Right cardiac atrium (tissue), 5 donors: ENCODE measurements around the gene FBXO44. TPM values are rescaled to one million over a fixed set of nuclear protein-coding genes. Genes with fewer than 3 reads are reported as not detected.
A peak's percentile ranks its signal among the peaks of the same experiment; 100 is the strongest.
"Not testable (repeated sequence)": the region's sequence is repeated elsewhere in the genome, so short reads cannot be mapped to it uniquely, and the experiment has no call there.

Source experiments
- ATAC-seq, 2 donors: fragments of 200-7000 bp; cut with Tn5 transposase; one replicate each; pipeline versions ENCODE4 v1.8.0 to v1.9.1; 2020; ENCODE audit warnings: moderate library complexity in 2 of 2, mild to moderate bottlenecking in 1 of 2
- DNase-seq, 3 donors: peaks; one replicate each; pipeline ENCODE4 v3.0.0-alpha.2; 2020
- H3K27ac ChIP-seq: one replicate; pipeline ENCODE4 v1.5.1; 2013; ENCODE audit warnings: mild to moderate bottlenecking, low read length, control low read depth, moderate library complexity
- H3K27me3 ChIP-seq: one replicate; pipeline ENCODE4 v1.6.1; 2013; ENCODE audit not compliant: control insufficient read depth, insufficient read depth
- H3K4me1 ChIP-seq: one replicate; pipeline ENCODE4 v1.6.1; 2013; ENCODE audit warnings: low read length; ENCODE audit not compliant: control insufficient read depth, insufficient read depth
- H3K4me3 ChIP-seq: one replicate; pipeline ENCODE4 v1.5.1; 2013; ENCODE audit warnings: low read length, control low read depth
- H3K9me3 ChIP-seq: one replicate; pipeline ENCODE4 v1.6.1; 2013; ENCODE audit warnings: low read length; ENCODE audit not compliant: control insufficient read depth
- WGBS: extraction: QIAGEN DNeasy Blood & Tissue Kit; methylation state at CpG from one replicate; pipeline ENCODE4 v1.1.7; 2013; 5-methylcytosine and 5-hydroxymethylcytosine counted together
- intact Hi-C, 4 donors: fragments of 100-400 bp; cut with DNase I; formaldehyde crosslinking; loops; one replicate each; pipeline versions ENCODE4 v1.11.0 to v1.14.0; 2022 to 2023
- long read RNA-seq, 4 donors: library from polyadenylated mRNA; unstranded; transcript quantifications; one replicate each; pipeline ENCODE4 v2.0.0, GENCODE V29; 2020 to 2021
- polyA plus RNA-seq: library from polyadenylated mRNA; stranded (reverse); fragments of 200-250 nt; gene quantifications from one replicate; pipeline ENCODE4 v1.2.3, GENCODE V29; 2013
- total RNA-seq, 4 donors: library from RNA; stranded (reverse); fragmentation: NEBNext Ultra II Directional; extraction: Animal tissue kit (Norgen Biotek cat#: 25700); gene quantifications; one replicate each; pipeline ENCODE4 v1.2.1, GENCODE V29; 2021
- donor health status: healthy with polysubstance abuse.
- donor health status: DM: no; HTN: yes; CAD: no.
- donor health status: DM: no; HTN: no; CAD: no.
- donor health status: DM: no; HTN: yes; CAD: no; lungs with severe emphysema.
- donor health status: DM: yes; HTN: yes; CAD: no.

Gene FBXO44
- total RNA-seq (10 to 100 TPM; 18.5 to 30.1 (median 24.8) TPM), polyA plus RNA-seq (25.1 TPM)
- long read RNA-seq, donor 1, transcript FBXO44-204 (5 exons, 1,734 nt) = major isoform, 36 of 111 reads
- long read RNA-seq, donor 1, transcript FBXO44-202 (6 exons, 2,903 nt) = minor isoform, 34 of 111 reads
- long read RNA-seq, donor 1, partial matches to known transcripts = 7 of 111 reads
- long read RNA-seq, donor 1, other reads (novel, unspliced or antisense) = 26 of 111 reads
- long read RNA-seq, donor 2, transcript FBXO44-202 (6 exons, 2,903 nt) = minor isoform, 13 of 60 reads
- long read RNA-seq, donor 2, transcript FBXO44-204 (5 exons, 1,734 nt) = major isoform, 27 of 60 reads
- long read RNA-seq, donor 2, partial matches to known transcripts = 3 of 60 reads
- long read RNA-seq, donor 2, other reads (novel, unspliced or antisense) = 16 of 60 reads
- long read RNA-seq, donor 3, transcript FBXO44-204 (5 exons, 1,734 nt) = major isoform, 57 of 147 reads
- long read RNA-seq, donor 3, transcript FBXO44-202 (6 exons, 2,903 nt) = minor isoform, 34 of 147 reads
- long read RNA-seq, donor 3, partial matches to known transcripts = 22 of 147 reads
- long read RNA-seq, donor 3, other reads (novel, unspliced or antisense) = 31 of 147 reads
- long read RNA-seq, donor 4, transcript FBXO44-202 (6 exons, 2,903 nt) = major isoform, 21 of 66 reads
- long read RNA-seq, donor 4, transcript FBXO44-204 (5 exons, 1,734 nt) = minor isoform, 15 of 66 reads
- long read RNA-seq, donor 4, partial matches to known transcripts = 9 of 66 reads
- long read RNA-seq, donor 4, other reads (novel, unspliced or antisense) = 17 of 66 reads

GRCh38 chr1:11654137-11654938 is at the start of gene FBXO44, which contains the start of gene FBXO2:
TSS of gene FBXO44 (plus strand) at chr1:11654877. CDS start at chr1:11655836, 959 bp downstream.
TSS of gene FBXO2 (minus strand) at chr1:11654429. CDS start at chr1:11654340, 89 bp downstream.
- Histone ChIP-seq H3K4me1 (no peaks in the 10 kb centered on the region), H3K4me3 (peak within 1 kb of the TSS; percentile 82), H3K27ac (no peak within 1 kb of the TSS), H3K9me3 (no peaks in the 10 kb centered on the region), H3K27me3 (no peaks in the 10 kb centered on the region)
- WGBS = 3% methylated on average over 94 of the region's 94 CpGs
- DNase-seq (peak in 2 of 3 donors; percentile 81 to 85), ATAC-seq (peak; percentile 53 to 66)
- intact Hi-C loops = loop anchor here in 3 of 4 donors (5.0 to 10.0 kb wide), 4 partner anchors 50 to 230 kb away; no protein-coding TSS in a partner anchor

GRCh38 chr1:11606775-11607174 is 47.9 kb upstream of the FBXO44 start:
- no peak for DNase-seq
- H3K4me3 ChIP-seq = no peak overlapping the region
- no peaks in the 10 kb centered on the region for H3K27me3 ChIP-seq
- no peak overlapping the region for H3K27ac ChIP-seq
- intact Hi-C loops = no loop called here
- 89% methylated on average over 6 of the region's 6 CpGs for WGBS
- ATAC-seq = no peak
- H3K4me1 ChIP-seq = no peaks in the 10 kb centered on the region
- H3K9me3 ChIP-seq = no peaks in the 10 kb centered on the region

GRCh38 chr1:11608596-11609130 is 46.0 kb upstream of the FBXO44 start:
- H3K9me3 ChIP-seq, DNase-seq, H3K4me3 ChIP-seq, H3K27me3 ChIP-seq, H3K4me1 ChIP-seq, H3K27ac ChIP-seq, ATAC-seq, intact Hi-C loops: not testable (repeated sequence)
- 97% methylated on average over 35 of the region's 37 CpGs for WGBS

- ATAC-seq, H3K4me1 ChIP-seq, H3K27ac ChIP-seq, H3K27me3 ChIP-seq, H3K9me3 ChIP-seq, DNase-seq, H3K4me3 ChIP-seq, intact Hi-C loops: not testable (repeated sequence)
- 77% methylated on average over 13 of the region's 13 CpGs for WGBS
These were observed 45.3 kb upstream of the FBXO44 start for GRCh38 chr1:11609378-11609777.

- 58% methylated on average over 6 of the region's 6 CpGs for WGBS
These were observed 44.0 kb upstream of the FBXO44 start for GRCh38 chr1:11610629-11611180.

GRCh38 chr1:11611638-11612327 is 42.9 kb upstream of the FBXO44 start:
- H3K4me1 ChIP-seq = no peaks in the 10 kb centered on the region
- DNase-seq (no peak), ATAC-seq (no peak)
- WGBS = 37% methylated on average over 7 of the region's 7 CpGs
- intact Hi-C loops = no loop called here
- no peak overlapping the region for H3K27ac ChIP-seq
- H3K9me3 ChIP-seq = no peaks in the 10 kb centered on the region
- H3K27me3 ChIP-seq = no peaks in the 10 kb centered on the region
- no peak overlapping the region for H3K4me3 ChIP-seq

More at GRCh38 chr1:11610629-11611180, 44.0 kb upstream of the FBXO44 start:
- Histone ChIP-seq H3K9me3 (no peaks in the 10 kb centered on the region), H3K27ac (no peak overlapping the region), H3K4me1 (no peaks in the 10 kb centered on the region), H3K27me3 (no peaks in the 10 kb centered on the region), H3K4me3 (no peak overlapping the region)
- intact Hi-C loops = no loop called here
- ATAC-seq (no peak), DNase-seq (no peak)

GRCh38 chr1:11613347-11613746 is 41.3 kb upstream of the FBXO44 start:
- Histone ChIP-seq H3K27ac (no peak overlapping the region), H3K4me1 (no peaks in the 10 kb centered on the region), H3K9me3 (no peaks in the 10 kb centered on the region), H3K4me3 (no peak overlapping the region), H3K27me3 (no peaks in the 10 kb centered on the region)
- DNase-seq (no peak), ATAC-seq (no peak)
- intact Hi-C loops = no loop called here
- WGBS = 85% methylated on average over 5 of the region's 5 CpGs

- no peak overlapping the region for H3K4me3 ChIP-seq
- H3K4me1 ChIP-seq = no peaks in the 10 kb centered on the region
- intact Hi-C loops = no loop called here
- WGBS = 13% methylated on average over 16 of the region's 16 CpGs
- no peak overlapping the region for H3K27ac ChIP-seq
- H3K27me3 ChIP-seq = no peaks in the 10 kb centered on the region
- H3K9me3 ChIP-seq = no peaks in the 10 kb centered on the region
- DNase-seq = peak in 2 of 3 donors; percentile 33 to 60
- ATAC-seq = peak; percentile 65 to 86
These were observed 39.6 kb upstream of the FBXO44 start for GRCh38 chr1:11615090-11615489.

GRCh38 chr1:11616766-11617165 is 37.9 kb upstream of the FBXO44 start:
- no peak overlapping the region for H3K27ac ChIP-seq
- H3K27me3 ChIP-seq = no peaks in the 10 kb centered on the region
- intact Hi-C loops = no loop called here
- no peak for DNase-seq
- no peak overlapping the region for H3K4me3 ChIP-seq
- 57% methylated on average over 7 of the region's 7 CpGs for WGBS
- no peaks in the 10 kb centered on the region for H3K9me3 ChIP-seq
- no peak for ATAC-seq
- no peaks in the 10 kb centered on the region for H3K4me1 ChIP-seq

- Histone ChIP-seq H3K27me3 (no peaks in the 10 kb centered on the region), H3K27ac (no peak overlapping the region), H3K4me3 (no peak overlapping the region), H3K4me1 (no peaks in the 10 kb centered on the region), H3K9me3 (no peaks in the 10 kb centered on the region)
- intact Hi-C loops = no loop called here
- no peak for DNase-seq
- 58% methylated on average over 7 of the region's 7 CpGs for WGBS
- no peak for ATAC-seq
These were observed 37.4 kb upstream of the FBXO44 start for GRCh38 chr1:11617314-11617713.
